ENCODE measurements around the gene SOAT1.

The SOAT1 gene

DNA sequence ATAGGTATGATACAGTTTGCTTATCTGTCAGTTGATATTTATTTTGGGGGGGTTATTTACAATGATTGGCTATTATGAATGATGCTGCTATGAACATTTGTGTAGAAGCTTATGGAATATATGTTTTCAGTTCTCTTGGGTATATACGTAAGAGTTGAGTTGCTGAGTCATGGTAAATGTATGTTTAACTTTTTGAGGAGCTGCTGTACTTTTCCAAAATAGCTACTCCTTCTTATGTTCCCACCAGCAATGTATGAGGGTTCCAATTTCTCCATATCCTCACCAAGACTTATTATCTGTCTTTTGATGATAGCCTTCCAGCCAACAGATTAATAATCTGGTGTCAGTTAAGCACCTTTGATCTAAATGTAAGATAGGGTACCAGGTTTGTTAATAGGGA, 11.9 kb downstream of the SOAT1 start:
- no peak for DNase-seq (ENCODE audit: low spot score)

DNA sequence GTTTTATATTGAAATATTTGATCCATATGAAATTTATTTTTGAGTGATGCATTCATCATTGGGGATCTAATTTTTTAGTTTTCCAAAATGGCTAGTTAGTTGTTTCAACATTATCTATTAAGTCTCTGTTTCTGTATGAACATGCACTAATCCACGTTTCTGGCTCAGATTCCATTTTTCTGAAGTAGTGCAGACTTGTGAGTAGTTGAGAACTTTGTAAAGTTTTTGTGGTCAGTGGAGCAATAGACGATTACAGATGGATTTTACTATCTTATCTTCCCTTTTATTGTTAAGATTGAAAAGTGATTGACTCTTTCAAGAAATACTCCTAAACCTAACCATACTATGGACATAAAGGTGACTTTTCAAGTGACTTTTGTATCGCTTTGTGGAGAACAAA, 16.7 kb downstream of the SOAT1 start:
- DNase-seq (ENCODE audit: low spot score), result no peak

- no peak for DNase-seq (ENCODE audit: low spot score)
These were observed 17.1 kb downstream of the SOAT1 start for GRCh38 chr1:179310721-179311120.

GRCh38 chr1:179311149-179311700, 17.6 kb downstream of the SOAT1 start:
- no peak for DNase-seq (ENCODE audit: low spot score)

DNA sequence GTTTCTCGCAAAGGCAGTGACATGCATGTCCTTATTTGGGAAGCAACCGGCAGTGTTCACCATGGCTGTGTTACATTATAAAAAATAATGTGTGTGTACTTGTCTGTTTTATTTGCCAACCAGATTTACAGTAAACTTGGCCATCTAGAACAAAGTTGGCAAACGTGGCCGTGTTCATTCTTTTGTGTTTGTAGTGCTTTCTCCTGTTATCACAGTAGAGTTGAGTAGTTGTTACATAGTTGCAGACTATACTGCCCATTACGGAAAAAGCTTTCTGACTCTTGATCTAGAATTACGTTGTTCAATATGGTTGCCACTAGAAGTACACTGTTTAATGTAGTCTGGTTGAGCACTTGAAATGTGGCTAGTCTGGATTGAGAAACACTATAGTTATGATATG, 19.4 kb downstream of the SOAT1 start:
- DNase-seq (ENCODE audit: low spot score), result no peak

- no peak for DNase-seq (ENCODE audit: low spot score)
These were observed 21.3 kb downstream of the SOAT1 start for GRCh38 chr1:179314928-179315327.

GRCh38 chr1:179318491-179318890, 24.9 kb downstream of the SOAT1 start:
- DNase-seq (ENCODE audit: low spot score), result no peak

GRCh38 chr1:179321533-179322216, 28.1 kb downstream of the SOAT1 start:
- DNase-seq (ENCODE audit: low spot score), result no peak

- no peak for DNase-seq (ENCODE audit: low spot score)
These were observed 29.0 kb downstream of the SOAT1 start for GRCh38 chr1:179322557-179322956.

DNA sequence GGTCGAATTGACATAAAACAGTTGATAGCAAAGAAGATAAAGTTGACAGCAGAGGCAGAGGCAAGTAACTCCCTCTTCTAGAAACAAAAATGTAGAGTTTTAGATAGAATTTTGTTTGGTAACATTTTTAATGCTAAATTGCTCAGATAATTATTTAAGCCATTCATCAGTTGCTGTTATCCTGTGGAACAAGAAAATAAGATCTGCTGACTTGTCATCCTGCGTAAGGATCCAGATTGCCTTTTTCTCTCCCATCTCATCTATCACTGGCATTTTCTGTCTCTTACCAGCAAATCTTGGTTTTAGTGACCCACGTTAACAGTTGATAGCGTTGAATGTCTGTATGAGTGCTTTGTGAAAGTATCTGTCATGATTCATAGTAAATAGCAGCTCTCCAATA, 29.8 kb downstream of the SOAT1 start:
- DNase-seq (ENCODE audit: low spot score), result no peak

DNA sequence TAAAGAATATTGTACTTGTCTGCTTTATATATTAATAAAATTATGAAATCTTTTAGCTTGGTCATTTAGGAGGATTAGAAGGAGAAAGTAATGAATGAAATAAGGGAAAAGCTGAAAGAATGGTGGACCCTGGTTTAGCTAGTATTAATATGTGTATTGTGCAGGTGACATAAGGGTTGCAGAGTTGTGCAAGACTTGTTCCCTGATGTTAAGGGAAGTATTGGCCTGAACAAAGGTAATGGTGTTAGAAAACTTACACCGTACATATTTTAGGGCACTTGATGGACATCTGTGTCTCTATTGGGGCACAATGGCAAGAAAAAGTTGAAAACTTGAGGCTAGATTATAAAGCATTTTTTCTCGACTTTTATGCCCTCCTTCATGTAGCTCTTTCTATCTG, 32.2 kb downstream of the SOAT1 start:
- no peak for DNase-seq (ENCODE audit: low spot score)

GRCh38 chr1:179326746-179327145, 33.1 kb downstream of the SOAT1 start:
- DNase-seq (ENCODE audit: low spot score), result no peak

GRCh38 chr1:179327196-179327595, 33.6 kb downstream of the SOAT1 start:
- no peak for DNase-seq (ENCODE audit: low spot score)

GRCh38 chr1:179327679-179328078, 34.1 kb downstream of the SOAT1 start:
- no peak for DNase-seq (ENCODE audit: low spot score)

- no peak for DNase-seq (ENCODE audit: low spot score)
These were observed 36.3 kb downstream of the SOAT1 start for GRCh38 chr1:179329862-179330261.

- DNase-seq (ENCODE audit: low spot score), result no peak
These were observed 40.8 kb downstream of the SOAT1 start for GRCh38 chr1:179334440-179334839.

- no peak for DNase-seq (ENCODE audit: low spot score)
These were observed 43.7 kb downstream of the SOAT1 start for GRCh38 chr1:179337288-179337687.

DNA sequence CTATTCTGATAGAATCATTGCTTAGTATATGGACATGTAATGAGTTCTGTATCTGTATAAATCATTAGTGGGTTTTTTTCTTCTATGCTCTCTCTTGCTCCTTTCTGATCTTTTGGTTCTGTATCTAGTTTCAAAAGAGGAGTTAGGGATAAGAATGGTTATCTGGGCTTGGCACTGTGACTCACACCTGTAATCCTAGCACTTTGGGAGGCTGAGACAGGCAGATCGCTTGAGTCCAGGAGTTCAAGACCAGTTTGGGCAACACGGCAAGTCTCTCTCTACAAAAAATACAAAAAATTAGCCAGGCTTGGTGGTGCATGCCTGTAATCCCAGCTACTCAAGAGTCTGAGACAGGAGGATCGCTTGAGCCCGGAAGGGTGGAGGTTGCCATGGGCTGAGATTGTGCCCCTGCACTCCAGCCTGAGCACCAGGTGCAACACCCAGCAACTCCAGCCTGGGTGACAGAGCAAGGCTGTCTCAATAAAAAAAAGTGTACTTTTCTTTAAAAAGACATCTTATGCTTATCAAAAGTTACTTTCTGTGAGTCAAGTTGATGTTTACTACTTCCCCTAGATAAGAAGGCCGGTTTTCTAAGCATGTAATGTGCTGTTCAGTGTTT, 44.5 kb downstream of the SOAT1 start:
- DNase-seq (ENCODE audit: low spot score), result no peak

DNA sequence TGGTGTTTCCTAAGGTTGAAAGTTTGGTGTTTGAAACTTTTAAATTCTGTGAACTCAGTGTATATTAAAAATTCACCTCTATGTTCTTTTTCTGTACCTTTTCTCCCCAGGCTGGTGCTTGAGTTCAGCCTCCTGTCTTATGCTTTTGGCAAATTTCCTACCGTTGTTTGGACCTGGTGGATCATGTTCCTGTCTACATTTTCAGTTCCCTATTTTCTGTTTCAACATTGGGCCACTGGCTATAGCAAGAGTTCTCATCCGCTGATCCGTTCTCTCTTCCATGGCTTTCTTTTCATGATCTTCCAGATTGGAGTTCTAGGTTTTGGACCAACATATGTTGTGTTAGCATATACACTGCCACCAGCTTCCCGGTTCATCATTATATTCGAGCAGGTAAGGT, 47.3 kb downstream of the SOAT1 start:
- DNase-seq (ENCODE audit: low spot score), result no peak

GRCh38 chr1:179341943-179342547, 48.4 kb downstream of the SOAT1 start:
- DNase-seq (ENCODE audit: low spot score), result no peak

DNA sequence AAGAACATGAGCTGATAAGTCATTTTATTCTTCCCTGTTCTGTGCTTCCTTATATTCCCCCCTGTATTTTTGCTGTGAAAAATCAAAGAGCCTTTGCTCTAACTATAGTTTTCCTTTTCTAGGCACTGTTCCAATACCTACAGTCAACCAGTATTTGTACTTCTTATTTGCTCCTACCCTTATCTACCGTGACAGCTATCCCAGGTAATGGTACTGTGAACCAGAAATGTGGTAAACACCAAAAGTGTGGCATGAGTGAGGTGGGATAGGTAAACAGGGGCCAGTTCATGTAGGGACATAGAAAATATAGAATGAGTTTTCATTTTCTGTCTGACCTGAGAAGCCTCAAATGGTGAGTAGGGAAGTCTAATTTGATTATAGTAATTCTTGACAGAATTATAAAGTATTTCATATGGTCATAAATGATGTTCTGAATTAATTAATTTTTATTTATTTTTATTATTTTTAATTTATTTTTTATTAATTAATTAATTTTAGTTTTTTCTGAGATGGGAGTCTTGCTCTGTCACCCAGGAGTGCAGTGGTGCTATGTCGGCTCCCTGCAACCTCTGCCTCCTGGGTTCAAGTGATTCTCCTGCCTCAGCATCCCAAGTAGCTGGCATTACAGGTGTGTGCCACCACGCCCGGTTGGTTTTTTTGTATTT, 49.3 kb downstream of the SOAT1 start:
- no peak for DNase-seq (ENCODE audit: low spot score)

DNA sequence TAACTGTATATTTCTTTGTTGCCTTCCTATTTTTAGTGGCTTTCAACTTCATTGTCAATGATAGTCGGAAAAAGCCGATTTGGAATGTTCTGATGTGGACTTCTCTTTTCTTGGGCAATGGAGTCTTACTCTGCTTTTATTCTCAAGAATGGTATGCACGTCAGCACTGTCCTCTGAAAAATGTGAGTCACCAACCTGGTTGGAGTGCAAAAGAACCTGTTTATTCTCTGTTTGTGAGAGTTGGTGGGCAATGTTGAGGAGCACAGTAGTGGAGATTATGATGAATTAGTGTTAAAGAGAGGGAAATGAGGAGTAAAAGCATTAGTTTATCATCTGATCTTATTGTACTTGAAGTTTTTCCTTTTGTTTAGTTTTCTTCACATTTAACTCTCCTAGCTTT, 57.7 kb downstream of the SOAT1 start:
- no peak for DNase-seq (ENCODE audit: low spot score)

GRCh38 chr1:179352236-179352635, 58.6 kb downstream of the SOAT1 start:
- no peak for DNase-seq (ENCODE audit: low spot score)

All from hematopoietic multipotent progenitor cell treated with erythropoietin and hydrocortisone succinate and interleukin-3 and kit ligand, for 15 days (in vitro differentiated cells).